NCI-H1436 (cell line): ENCODE results near the gene PLCH1.

Experiments used
- DNase-seq: peaks from one replicate; lab custom pipeline; 2025; lab: John Stamatoyannopoulos, UW

PLCH1 gene

DNA sequence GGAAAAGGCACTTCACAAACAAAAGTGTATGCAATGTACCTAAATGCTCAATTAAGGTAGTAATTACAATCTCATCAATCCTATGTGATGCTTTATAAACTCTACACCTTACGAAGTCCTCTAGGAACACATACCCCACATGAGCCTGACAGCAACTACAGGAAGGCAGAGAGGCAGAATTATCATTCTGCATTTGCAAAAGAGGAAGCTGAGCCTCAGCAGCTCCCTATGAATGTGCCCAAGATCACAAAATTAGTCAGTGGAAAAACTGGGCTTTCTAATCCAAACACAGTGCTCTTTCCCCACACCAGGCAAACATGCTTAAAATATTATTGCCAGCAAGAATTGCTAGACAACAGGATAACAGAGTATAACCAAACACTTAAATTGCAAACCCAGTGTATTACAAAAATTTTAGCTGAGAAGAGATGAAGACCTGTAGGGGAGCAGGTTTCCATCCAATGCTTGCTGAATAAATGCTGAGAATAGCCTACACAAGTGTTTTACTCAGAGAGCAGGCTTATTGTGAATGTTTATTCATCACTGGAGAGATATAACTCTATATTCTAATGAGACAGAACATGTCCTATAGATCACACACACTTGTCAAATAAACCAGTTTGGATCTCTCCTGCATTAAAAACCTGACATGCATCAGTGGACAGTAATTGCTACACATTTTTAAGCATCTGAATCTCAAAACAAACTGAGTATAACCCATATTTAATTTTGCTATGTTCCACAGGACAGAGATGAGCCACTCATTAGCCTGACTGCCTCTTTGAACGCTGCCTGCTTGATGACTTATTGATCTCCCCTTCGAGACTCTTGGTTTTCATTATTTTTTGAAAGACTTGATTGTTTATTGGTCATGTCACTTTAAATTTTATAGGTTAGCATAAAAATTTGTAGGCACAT is 62.2 kb downstream of the PLCH1 start:
- no peak for DNase-seq

- no peak for DNase-seq
Observed at GRCh38 chr3:155676252-155676981, 68.5 kb downstream of the PLCH1 start.

DNA sequence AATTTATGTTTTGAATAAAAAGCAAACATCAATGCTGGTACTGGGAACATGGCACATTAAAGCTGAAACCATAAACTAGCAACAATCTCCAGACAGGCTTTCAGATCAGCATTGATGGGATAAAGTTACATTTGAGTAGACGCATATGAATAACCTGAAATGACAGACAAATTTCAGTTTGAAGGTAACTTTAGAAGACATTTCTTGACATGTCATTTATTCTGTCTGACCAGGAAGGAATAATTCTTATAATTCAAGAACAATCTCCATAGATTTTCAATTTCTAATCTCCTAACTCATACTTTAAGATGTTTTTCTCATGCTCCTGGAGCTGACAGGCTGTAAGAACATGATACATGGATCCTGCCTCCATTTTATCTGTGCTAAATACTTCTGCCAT is 69.8 kb downstream of the PLCH1 start:
- DNase-seq, result no peak

GRCh38 chr3:155673421-155673820 is 71.5 kb downstream of the PLCH1 start:
- DNase-seq, result no peak

DNA sequence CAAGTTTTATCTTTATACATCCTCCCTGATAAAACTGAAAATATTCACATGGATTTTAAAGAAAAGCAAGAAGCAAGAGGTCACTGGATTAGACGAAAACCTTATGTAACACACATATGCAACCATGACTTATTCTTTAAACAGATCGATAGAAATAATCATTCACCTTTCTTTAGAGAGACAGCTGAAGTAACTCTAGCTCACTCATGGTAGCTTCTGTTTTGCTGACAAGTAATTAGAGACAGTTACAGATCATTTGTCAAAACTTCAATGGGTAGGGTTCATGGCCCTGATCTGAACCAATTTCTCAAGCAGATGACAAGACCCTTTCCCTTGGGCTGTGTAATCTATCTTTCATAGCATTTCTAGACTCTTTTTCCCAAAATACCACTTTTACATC is 74.5 kb downstream of the PLCH1 start:
- DNase-seq, result no peak

DNA sequence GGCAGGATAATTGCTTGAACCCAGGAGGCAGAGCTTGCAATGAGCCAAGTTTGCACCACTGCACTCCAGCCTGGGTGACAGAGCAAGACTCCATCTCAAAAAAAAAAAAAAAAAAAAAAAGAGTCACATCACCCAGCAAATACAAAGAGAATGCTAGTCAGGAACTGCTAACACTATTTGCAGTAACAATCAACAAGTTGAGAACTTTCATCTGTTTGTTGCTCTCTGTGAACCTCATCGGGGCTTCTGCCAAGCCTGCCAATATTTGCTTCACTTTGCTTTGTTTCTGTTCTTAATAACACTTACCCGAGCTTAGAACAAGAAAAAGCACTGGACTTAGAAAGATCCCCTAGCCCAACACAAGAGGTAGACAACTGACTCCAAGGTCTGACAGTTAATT is 76.9 kb downstream of the PLCH1 start:
- no peak for DNase-seq

GRCh38 chr3:155664925-155665695 is 79.8 kb downstream of the PLCH1 start:
- DNase-seq, result no peak

DNA sequence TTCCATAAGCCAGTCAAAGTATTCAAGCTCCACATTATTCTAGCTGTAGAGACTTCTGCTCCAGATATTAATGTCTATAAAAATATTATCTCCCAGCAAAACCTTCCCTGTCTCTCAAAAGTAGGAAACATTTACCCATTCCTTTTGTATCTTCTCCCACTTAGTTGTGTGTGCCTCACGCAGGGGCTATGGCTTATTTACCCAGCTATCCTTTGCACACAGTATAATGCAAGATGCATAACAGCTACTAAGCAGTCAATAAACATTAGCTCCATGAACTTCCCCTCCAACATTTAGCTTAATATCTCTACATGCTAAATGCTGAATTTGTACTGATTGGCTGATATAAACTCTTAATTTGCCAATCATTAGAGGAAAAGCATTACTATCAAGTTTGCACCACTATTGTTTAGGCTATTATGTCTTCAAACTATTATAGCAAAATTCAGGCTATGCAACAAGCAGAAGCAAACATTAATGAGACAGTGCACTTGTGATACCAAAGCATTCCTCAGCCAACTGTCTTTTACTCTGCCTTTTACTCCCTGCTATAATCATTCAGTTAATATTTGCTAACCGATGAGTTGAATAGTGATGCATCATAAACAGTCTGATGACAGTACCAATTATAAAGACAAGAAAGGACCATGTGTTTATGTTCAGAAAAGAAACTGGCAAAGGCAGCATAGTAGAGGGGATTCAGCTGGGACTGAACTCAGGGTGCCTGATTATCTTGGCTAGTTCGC is 81.2 kb downstream of the PLCH1 start:
- DNase-seq, result no peak

GRCh38 chr3:155661760-155662159 is 83.1 kb downstream of the PLCH1 start:
- no peak for DNase-seq

GRCh38 chr3:155661042-155661441 is 83.8 kb downstream of the PLCH1 start:
- DNase-seq, result no peak

- DNase-seq, result no peak
Observed at GRCh38 chr3:155658671-155659261, 86.1 kb downstream of the PLCH1 start.

DNA sequence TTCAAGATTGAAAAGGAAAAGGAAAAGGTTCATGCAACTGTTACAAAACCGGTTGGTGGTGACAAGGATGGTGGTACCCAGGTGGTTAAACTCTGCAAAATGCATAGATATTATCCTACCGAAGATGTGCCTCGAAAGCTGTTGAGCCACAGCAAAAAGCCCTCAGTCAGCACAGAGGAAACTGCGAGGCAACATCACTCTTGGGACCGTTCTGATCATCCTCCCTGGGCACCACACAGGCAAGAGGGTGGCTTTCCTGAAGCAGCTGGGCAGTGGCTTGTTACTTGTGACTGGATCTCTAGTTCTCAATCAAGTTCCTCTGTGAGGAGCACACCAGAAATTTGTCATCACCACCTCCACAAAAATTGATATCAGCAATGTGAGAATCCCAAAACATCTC is 86.9 kb downstream of the PLCH1 start:
- DNase-seq, result no peak

GRCh38 chr3:155657161-155657560 is 87.7 kb downstream of the PLCH1 start:
- DNase-seq, result no peak

GRCh38 chr3:155656466-155656865 is 88.4 kb downstream of the PLCH1 start:
- no peak for DNase-seq

DNA sequence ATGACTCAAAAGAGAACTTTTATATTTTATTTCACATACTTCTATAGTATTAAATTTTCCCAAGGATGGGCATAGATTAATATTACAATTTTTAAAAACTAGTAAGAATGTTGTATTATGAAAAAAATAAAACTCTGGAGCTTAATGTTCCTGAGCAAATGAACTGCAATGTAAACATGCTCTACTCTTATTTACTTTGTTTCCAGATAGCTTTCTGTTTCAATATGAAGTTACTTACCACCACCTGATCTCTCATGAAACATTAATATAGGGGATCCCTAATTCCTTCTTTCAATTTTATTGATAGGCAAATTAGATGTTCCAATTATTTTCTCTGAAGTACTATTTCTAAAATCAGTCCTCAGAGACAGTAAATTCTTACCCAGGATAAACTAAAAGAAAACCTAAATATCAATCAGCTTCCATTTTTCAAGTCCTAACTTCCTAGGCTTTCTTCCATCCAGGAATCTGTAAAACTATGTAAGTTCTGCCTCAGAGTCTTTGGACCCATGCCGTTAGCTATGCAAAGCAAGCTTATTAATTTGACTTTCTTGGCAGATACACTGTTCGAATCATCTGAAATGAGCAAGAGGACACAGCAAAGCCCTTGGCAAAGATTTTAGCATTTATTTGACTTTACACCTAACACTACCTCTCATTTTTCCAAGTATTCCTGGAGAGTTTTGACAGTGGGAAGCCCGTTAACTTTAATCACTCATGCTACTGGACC is 93.2 kb downstream of the PLCH1 start:
- no peak for DNase-seq

GRCh38 chr3:155648013-155648591 is 96.8 kb downstream of the PLCH1 start:
- no peak for DNase-seq

GRCh38 chr3:155647206-155647605 is 97.7 kb downstream of the PLCH1 start:
- DNase-seq, result no peak

- no peak for DNase-seq
Observed at GRCh38 chr3:155646669-155647068, 98.2 kb downstream of the PLCH1 start.

DNA sequence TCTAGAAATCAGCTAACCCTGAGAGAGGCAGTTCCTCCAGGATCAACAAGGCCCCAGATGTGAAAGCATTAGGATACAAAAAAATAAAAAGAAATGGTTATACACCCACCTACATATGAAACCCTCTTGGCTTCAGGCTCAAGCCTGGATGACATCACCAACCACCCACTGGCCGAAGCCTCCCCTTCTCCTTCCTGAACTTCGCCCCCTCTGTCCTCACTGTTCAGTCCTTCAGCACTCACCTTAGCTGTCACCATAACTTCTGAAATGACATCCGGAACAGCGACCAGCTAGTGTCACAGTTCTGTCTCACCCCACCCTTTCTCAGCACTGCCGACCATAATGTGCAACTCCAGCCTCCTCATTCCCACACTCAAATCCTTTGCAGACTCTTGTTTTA is 98.7 kb downstream of the PLCH1 start:
- no peak for DNase-seq

DNA sequence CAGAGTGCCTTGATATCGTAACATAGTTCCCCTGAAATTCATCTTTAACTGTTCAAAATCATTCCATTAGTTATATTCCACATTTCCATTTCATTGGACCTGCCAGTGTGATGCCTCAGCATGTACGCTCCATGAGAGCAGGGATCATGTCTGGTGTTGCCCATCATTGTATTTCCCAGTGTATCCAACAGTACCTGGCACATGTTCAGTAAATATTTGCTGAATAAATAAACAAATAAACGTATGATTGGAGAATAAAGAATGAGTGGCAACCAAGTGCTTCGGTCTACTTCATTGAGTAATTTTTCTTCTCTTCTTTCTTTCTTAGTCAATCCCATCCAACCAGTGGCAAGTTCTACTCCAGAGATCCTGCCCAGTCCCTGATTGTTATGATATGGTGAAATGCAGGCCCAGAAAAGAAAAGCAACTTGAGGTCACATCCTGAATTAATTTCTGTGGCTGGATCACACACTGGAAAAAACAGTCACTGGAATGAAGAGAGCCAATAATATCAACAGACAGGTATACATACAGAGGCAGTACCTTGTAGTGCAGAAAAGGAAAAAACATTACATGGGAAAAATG is 101.2 kb downstream of the PLCH1 start:
- DNase-seq, result no peak
